ENCODE results near the gene NPRL2. TPM values are rescaled to one million over a fixed set of nuclear protein-coding genes. Genes with fewer than 3 reads are reported as not detected.

Gene NPRL2
- total RNA-seq, 1 donor from 2014 or later, result 27.3 TPM

GRCh38 chr3:50341537-50341936, 9.0 kb downstream of the NPRL2 start:
- TF ChIP-seq, protein P1, sequence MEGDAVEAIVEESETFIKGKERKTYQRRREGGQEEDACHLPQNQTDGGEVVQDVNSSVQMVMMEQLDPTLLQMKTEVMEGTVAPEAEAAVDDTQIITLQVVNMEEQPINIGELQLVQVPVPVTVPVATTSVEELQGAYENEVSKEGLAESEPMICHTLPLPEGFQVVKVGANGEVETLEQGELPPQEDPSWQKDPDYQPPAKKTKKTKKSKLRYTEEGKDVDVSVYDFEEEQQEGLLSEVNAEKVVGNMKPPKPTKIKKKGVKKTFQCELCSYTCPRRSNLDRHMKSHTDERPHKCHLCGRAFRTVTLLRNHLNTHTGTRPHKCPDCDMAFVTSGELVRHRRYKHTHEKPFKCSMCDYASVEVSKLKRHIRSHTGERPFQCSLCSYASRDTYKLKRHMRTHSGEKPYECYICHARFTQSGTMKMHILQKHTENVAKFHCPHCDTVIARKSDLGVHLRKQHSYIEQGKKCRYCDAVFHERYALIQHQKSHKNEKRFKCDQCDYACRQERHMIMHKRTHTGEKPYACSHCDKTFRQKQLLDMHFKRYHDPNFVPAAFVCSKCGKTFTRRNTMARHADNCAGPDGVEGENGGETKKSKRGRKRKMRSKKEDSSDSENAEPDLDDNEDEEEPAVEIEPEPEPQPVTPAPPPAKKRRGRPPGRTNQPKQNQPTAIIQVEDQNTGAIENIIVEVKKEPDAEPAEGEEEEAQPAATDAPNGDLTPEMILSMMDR (conservative IDR thresholded peaks at IDR 0.05; ENCODE audit: low read depth, low read length), result no peak
- DNase-seq (ENCODE audit: low read depth), result no peak
- no peak overlapping the region for H3K4me3 ChIP-seq (ENCODE audit: low read depth, low read length)

DNA sequence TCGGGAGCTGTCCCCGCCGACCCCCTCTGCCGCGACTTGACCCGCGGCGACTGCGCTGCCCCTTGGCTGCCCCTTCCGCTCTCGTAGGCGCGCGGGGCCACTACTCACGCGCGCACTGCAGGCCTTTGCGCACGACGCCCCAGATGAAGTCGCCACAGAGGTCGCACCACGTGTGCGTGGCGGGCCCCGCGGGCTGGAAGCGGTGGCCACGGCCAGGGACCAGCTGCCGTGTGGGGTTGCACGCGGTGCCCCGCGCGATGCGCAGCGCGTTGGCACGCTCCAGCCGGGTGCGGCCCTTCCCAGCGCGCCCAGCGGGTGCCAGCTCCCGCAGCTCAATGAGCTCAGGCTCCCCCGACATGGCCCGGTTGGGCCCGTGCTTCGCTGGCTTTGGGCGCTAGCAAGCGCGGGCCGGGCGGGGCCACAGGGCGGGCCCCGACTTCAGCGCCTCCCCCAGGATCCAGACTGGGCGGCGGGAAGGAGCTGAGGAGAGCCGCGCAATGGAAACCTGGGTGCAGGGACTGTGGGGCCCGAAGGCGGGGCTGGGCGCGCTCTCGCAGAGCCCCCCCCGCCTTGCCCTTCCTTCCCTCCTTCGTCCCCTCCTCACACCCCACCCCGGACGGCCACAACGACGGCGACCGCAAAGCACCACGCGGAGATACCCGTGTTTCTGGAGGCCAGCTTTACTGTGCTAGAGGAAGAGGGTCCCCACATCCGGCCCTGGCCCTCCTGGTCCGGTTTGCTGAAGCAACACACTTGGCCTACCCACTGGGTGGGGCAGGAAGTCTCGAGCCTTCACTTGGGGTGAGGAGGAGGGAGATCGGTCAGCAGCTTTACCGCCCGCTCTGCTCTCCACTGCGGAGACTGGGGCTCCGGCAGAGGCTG, 9.9 kb downstream of the NPRL2 start, which contains the start of gene RASSF1:
RASSF1 (minus strand) TSS at position 389 of the 882 bp plus-strand sequence; CDS start at position 358, 31 bp downstream.
- TF ChIP-seq, protein P1 (conservative IDR thresholded peaks at IDR 0.05; ENCODE audit: low read depth, low read length), result no peak
- no peak within 1 kb of the TSS for H3K4me3 ChIP-seq (ENCODE audit: low read depth, low read length)
- DNase-seq (ENCODE audit: low read depth), result no peak

GRCh38 chr3:50340147-50340447, 10.5 kb downstream of the NPRL2 start:
- TF ChIP-seq, protein P1 (conservative IDR thresholded peaks at IDR 0.05; ENCODE audit: low read depth, low read length), result no peak
- H3K4me3 ChIP-seq (ENCODE audit: low read depth, low read length), result no peak overlapping the region
- DNase-seq (ENCODE audit: low read depth), result no peak

- DNase-seq (ENCODE audit: low read depth), result no peak
- H3K4me3 ChIP-seq (ENCODE audit: low read depth, low read length), result no peak overlapping the region
- TF ChIP-seq, protein P1 (conservative IDR thresholded peaks at IDR 0.05; ENCODE audit: low read depth, low read length), result no peak
These were observed 11.0 kb downstream of the NPRL2 start for GRCh38 chr3:50339485-50340146.

DNA sequence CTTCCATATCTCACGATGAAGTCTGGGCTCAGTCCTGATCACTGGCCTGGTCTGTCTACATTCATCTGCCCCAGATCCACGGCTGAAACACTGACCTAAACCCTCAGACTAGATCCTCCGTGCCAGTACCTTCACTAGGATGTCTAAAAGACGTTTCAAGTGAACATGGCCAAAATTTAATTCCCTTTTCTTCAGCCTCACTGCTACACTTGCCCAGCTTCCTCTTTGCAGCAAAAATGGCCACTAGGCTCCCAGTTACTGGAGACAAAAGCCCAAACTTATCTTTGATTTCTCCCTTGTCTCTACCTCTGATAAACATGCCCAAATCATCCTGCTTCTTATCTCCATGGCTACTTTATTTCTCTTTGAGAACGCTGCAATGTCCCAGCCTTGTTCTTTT, 11.6 kb downstream of the NPRL2 start:
- H3K4me3 ChIP-seq (ENCODE audit: low read depth, low read length), result no peak overlapping the region
- TF ChIP-seq, protein P1 (conservative IDR thresholded peaks at IDR 0.05; ENCODE audit: low read depth, low read length), result no peak
- no peak for DNase-seq (ENCODE audit: low read depth)

- TF ChIP-seq, protein P1 (conservative IDR thresholded peaks at IDR 0.05; ENCODE audit: low read depth, low read length), result no peak
- DNase-seq (ENCODE audit: low read depth), result peak; percentile 81
- peak overlapping the region; percentile 95 for H3K4me3 ChIP-seq (ENCODE audit: low read depth, low read length)
These were observed 13.3 kb downstream of the NPRL2 start for GRCh38 chr3:50337175-50337861.
